GM19240 (cell line): Measurements from ENCODE around the gene CHIA.
"Not testable (repeated sequence)": the region's sequence is repeated elsewhere in the genome, so short reads cannot be mapped to it uniquely, and the experiment has no call there.

Source experiments
- DNase-seq: peaks from one replicate; pipeline ENCODE4 v3.0.0; 2011; ENCODE audit warnings: low spot score; ENCODE audit not compliant: insufficient read length

CHIA gene

GRCh38 chr1:111285879-111286278 is 4.8 kb upstream of the CHIA start:
- no peak for DNase-seq

GRCh38 chr1:111286912-111287311 is 3.7 kb upstream of the CHIA start:
- DNase-seq: no peak

GRCh38 chr1:111289371-111289770 is 1.3 kb upstream of the CHIA start:
- no peak for DNase-seq

- DNase-seq: no peak
Observed at GRCh38 chr1:111290104-111290503, 547 bp upstream of the CHIA start.

GRCh38 chr1:111294390-111294789 is 3.7 kb downstream of the CHIA start:
- no peak for DNase-seq

- no peak for DNase-seq
Observed at GRCh38 chr1:111302374-111302773, 11.7 kb downstream of the CHIA start.

GRCh38 chr1:111309690-111310089 is 19.0 kb downstream of the CHIA start:
- no peak for DNase-seq

GRCh38 chr1:111318523-111318922 is 27.9 kb downstream of the CHIA start:
- no peak for DNase-seq

GRCh38 chr1:111320066-111320879 is 29.6 kb downstream of the CHIA start:
- DNase-seq: no peak

- DNase-seq: no peak
Observed at GRCh38 chr1:111323231-111323630, 32.6 kb downstream of the CHIA start.

- no peak for DNase-seq
Observed at GRCh38 chr1:111332190-111332589, 41.5 kb downstream of the CHIA start.

GRCh38 chr1:111334169-111334568 is 43.5 kb downstream of the CHIA start:
- no peak for DNase-seq

GRCh38 chr1:111335214-111335877 is 44.7 kb downstream of the CHIA start:
- not testable (repeated sequence) for DNase-seq

GRCh38 chr1:111338849-111339248 is 48.2 kb downstream of the CHIA start:
- not testable (repeated sequence) for DNase-seq

GRCh38 chr1:111346089-111346885 is 55.6 kb downstream of the CHIA start:
- peak; percentile 91 for DNase-seq

GRCh38 chr1:111347026-111347425 is 56.4 kb downstream of the CHIA start:
- DNase-seq: no peak

- DNase-seq: no peak
Observed at GRCh38 chr1:111351700-111352099, 61.0 kb downstream of the CHIA start.

- no peak for DNase-seq
Observed at GRCh38 chr1:111354584-111354983, 63.9 kb downstream of the CHIA start.

GRCh38 chr1:111358964-111359363 is 68.3 kb downstream of the CHIA start:
- no peak for DNase-seq

GRCh38 chr1:111359376-111359775 is 68.7 kb downstream of the CHIA start:
- no peak for DNase-seq

- DNase-seq: not testable (repeated sequence)
Observed at GRCh38 chr1:111360257-111360656, 69.6 kb downstream of the CHIA start.

- no peak for DNase-seq
Observed at GRCh38 chr1:111361761-111362160, 71.1 kb downstream of the CHIA start.
